ENCODE measurements around the gene LAP3.

The LAP3 gene

DNA sequence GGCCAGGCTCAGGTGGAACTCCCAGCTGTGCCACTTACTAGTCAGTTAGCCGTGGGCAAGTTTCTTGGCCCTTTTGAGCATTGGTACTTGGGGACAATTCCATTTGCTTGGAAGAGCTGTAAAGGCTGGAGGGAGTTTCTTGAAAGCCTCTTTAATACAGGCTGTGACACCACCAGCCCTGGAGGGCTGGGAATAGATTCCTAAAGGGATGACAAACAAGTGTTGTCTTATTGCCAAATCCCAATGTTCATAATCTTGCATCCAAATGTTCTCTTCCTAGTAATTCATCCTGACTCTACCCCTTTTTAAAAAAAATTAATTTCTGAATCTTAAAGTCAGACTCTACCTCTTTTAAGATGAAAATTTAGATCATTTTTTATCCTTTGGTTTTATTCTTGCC is 22.8 kb downstream of the LAP3 start:
- no peak for TF ChIP-seq SIN3A (IDR thresholded peaks at IDR 0.05; ENCODE audit: borderline replicate concordance, insufficient read depth, low read length)

DNA sequence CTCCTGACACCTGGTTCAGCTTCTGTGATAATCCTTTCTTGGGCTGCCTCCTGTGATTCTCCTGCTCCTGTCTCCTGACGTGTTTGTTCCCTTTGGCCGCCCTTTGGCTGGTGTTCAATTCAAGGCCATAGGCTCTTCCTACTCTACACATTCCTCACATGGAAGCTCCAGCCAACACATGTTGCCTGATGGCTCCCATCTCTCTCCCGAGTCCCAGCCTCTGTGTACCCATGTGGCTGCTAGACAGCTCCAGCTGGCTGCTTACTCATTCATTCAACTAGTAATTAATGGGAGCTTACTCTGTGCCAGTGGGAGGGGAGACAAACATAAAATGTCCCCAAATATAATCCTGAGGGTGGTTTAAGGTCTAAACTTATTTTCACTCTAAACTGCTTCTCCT is 28.2 kb downstream of the LAP3 start:
- TF ChIP-seq SIN3A (IDR thresholded peaks at IDR 0.05; ENCODE audit: borderline replicate concordance, insufficient read depth, low read length): no peak
- no peak for TF ChIP-seq TAF1 (IDR thresholded peaks at IDR 0.05; ENCODE audit: borderline replicate concordance, insufficient read depth, low read length)
- TF ChIP-seq FOXP2 (optimal IDR thresholded peaks at IDR 0.05; ENCODE audit: borderline replicate concordance, extremely low read depth, extremely low read length, insufficient read depth): no peak
- no peak for TF ChIP-seq POLR2AphosphoS5 (IDR thresholded peaks at IDR 0.05; ENCODE audit: low read depth, low read length)
- TF ChIP-seq, protein P1, sequence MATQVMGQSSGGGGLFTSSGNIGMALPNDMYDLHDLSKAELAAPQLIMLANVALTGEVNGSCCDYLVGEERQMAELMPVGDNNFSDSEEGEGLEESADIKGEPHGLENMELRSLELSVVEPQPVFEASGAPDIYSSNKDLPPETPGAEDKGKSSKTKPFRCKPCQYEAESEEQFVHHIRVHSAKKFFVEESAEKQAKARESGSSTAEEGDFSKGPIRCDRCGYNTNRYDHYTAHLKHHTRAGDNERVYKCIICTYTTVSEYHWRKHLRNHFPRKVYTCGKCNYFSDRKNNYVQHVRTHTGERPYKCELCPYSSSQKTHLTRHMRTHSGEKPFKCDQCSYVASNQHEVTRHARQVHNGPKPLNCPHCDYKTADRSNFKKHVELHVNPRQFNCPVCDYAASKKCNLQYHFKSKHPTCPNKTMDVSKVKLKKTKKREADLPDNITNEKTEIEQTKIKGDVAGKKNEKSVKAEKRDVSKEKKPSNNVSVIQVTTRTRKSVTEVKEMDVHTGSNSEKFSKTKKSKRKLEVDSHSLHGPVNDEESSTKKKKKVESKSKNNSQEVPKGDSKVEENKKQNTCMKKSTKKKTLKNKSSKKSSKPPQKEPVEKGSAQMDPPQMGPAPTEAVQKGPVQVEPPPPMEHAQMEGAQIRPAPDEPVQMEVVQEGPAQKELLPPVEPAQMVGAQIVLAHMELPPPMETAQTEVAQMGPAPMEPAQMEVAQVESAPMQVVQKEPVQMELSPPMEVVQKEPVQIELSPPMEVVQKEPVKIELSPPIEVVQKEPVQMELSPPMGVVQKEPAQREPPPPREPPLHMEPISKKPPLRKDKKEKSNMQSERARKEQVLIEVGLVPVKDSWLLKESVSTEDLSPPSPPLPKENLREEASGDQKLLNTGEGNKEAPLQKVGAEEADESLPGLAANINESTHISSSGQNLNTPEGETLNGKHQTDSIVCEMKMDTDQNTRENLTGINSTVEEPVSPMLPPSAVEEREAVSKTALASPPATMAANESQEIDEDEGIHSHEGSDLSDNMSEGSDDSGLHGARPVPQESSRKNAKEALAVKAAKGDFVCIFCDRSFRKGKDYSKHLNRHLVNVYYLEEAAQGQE (IDR thresholded peaks at IDR 0.05; ENCODE audit: insufficient read depth in 1 of 2, low read depth in 2 of 2, low read length in 2 of 2): no peak

GRCh38 chr4:17613761-17614415 is 36.9 kb downstream of the LAP3 start:
- TF ChIP-seq SIN3A (IDR thresholded peaks at IDR 0.05; ENCODE audit: borderline replicate concordance, insufficient read depth, low read length): no peak
- TF ChIP-seq, protein P1 (IDR thresholded peaks at IDR 0.05; ENCODE audit: insufficient read depth in 1 of 2, low read depth in 2 of 2, low read length in 2 of 2): no peak
- no peak for TF ChIP-seq POLR2AphosphoS5 (IDR thresholded peaks at IDR 0.05; ENCODE audit: low read depth, low read length)
- TF ChIP-seq TAF1 (IDR thresholded peaks at IDR 0.05; ENCODE audit: borderline replicate concordance, insufficient read depth, low read length): no peak
- no peak for TF ChIP-seq FOXP2 (optimal IDR thresholded peaks at IDR 0.05; ENCODE audit: borderline replicate concordance, extremely low read depth, extremely low read length, insufficient read depth)

- TF ChIP-seq SIN3A (IDR thresholded peaks at IDR 0.05; ENCODE audit: borderline replicate concordance, insufficient read depth, low read length) (peak; percentile 90; the same call in 1 of the 2 replicates), FOXP2 (optimal IDR thresholded peaks at IDR 0.05; ENCODE audit: borderline replicate concordance, extremely low read depth, extremely low read length, insufficient read depth) (no peak), TAF1 (IDR thresholded peaks at IDR 0.05; ENCODE audit: borderline replicate concordance, insufficient read depth, low read length) (peak; percentile 95), POLR2AphosphoS5 (IDR thresholded peaks at IDR 0.05; ENCODE audit: low read depth, low read length) (peak; percentile 95)
- TF ChIP-seq, protein P1 (IDR thresholded peaks at IDR 0.05; ENCODE audit: insufficient read depth in 1 of 2, low read depth in 2 of 2, low read length in 2 of 2): peak in 1 of 2 experiments; percentile 45; a peak in 2 of 4 replicates
These were observed 37.7 kb downstream of the LAP3 start, which contains the start of gene MED28 for GRCh38 chr4:17614416-17615299. MED28 (plus strand) TSS chr4:17614641; CDS start chr4:17614655, 14 bp downstream.

DNA sequence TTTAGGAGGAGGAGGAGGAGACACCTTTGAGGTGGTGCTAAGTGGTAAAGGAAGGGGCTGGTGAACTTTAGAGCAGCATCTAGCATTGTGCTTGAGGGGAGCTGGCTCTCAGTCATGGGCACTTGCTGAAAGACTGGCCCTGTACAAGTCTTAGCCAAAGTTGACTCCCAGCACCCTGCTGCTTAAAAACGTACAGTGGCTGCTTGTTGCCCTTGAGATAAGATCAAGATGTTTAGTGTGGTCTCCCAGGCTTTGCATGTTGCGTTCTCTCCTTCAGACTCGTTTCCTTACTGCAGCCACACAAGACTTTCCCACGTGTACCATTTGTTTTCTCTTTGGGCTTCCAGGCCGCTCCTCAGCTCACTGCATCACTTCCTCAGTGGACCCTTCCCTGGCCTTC is 39.3 kb downstream of the LAP3 start:
- TF ChIP-seq FOXP2 (optimal IDR thresholded peaks at IDR 0.05; ENCODE audit: borderline replicate concordance, extremely low read depth, extremely low read length, insufficient read depth) (no peak), TAF1 (IDR thresholded peaks at IDR 0.05; ENCODE audit: borderline replicate concordance, insufficient read depth, low read length) (no peak), POLR2AphosphoS5 (IDR thresholded peaks at IDR 0.05; ENCODE audit: low read depth, low read length) (no peak), SIN3A (IDR thresholded peaks at IDR 0.05; ENCODE audit: borderline replicate concordance, insufficient read depth, low read length) (no peak)
- TF ChIP-seq, protein P1 (IDR thresholded peaks at IDR 0.05; ENCODE audit: insufficient read depth in 1 of 2, low read depth in 2 of 2, low read length in 2 of 2): no peak

All from PFSK-1 (cell line).